GM18870 (cell line): ENCODE results near the gene TAPBP.
"Not testable (repeated sequence)": the region's sequence is repeated elsewhere in the genome, so short reads cannot be mapped to it uniquely, and the experiment has no call there.

ENCODE experiments used
- ATAC-seq: cut with Tn5 transposase; IDR thresholded peaks from one replicate; pipeline ENCODE4 v1.9.1; 2021; ENCODE audit warnings: moderate library complexity; ENCODE audit not compliant: unreplicated experiment

TAPBP gene

GRCh38 chr6:33277663-33278391 is 36.1 kb downstream of the TAPBP start:
- peak; percentile 8 for ATAC-seq

GRCh38 chr6:33276864-33277662 is 36.8 kb downstream of the TAPBP start, which contains the start of gene B3GALT4:
Gene B3GALT4 (plus strand): TSS chr6:33277123. CDS start chr6:33277420, 297 bp downstream.
- peak; percentile 37 for ATAC-seq

DNA sequence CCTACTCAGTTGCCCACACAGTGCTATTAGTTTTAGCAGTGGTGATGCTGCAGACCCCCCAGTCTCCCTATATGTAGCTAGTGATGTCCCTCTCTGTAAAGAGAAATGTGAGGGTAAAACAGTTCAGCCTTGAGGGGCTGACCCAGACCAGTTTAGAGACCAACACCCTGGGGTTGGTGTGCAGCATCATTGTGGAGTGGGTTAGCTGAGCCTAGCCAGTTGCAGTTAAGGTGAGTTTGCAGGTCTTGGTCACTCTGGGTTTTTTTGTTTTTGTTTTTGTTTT is 37.4 kb downstream of the TAPBP start:
- no peak for ATAC-seq

- not testable (repeated sequence) for ATAC-seq
These were observed 37.9 kb downstream of the TAPBP start for GRCh38 chr6:33275795-33276580.

- no peak for ATAC-seq
These were observed 39.7 kb downstream of the TAPBP start for GRCh38 chr6:33273924-33274902.

DNA sequence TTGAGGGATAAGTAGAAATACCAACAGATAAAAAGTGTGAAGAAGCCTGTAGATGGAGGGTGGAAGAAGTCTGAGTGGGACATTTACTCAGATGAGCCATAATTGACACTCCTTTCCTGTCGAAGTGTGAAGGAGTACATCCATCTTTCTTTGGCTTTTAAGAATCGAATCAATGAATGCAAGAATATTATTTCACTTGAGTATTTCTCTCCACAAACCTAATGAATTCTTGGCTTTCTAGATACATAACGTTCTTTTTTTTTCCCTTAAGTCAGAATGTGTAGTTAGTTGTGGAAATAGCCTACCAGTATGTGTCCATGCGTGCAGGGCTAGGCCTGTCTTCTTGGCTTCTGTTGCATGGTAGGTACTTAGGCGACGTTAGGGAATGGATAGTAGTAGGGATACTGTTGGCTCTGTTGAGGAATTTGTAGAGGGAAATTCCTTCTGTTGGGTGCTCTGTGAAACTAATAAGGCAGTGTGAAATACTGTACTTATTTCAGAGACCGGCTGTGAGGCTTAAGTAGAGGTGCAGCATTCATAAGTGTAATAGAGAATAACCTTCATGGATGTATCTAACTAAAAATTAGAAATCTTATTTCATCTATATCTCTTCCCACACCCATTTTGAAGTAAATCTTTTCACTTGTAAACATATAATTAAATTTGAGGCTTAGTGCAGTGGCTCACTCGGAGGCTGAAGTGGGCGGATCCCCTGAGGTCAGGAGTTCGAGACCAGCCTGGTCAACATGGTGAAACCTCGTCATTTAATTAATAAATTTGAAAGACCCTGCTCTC is 40.6 kb downstream of the TAPBP start:
- no peak for ATAC-seq

- no peak for ATAC-seq
These were observed 41.4 kb downstream of the TAPBP start for GRCh38 chr6:33272275-33273128.

DNA sequence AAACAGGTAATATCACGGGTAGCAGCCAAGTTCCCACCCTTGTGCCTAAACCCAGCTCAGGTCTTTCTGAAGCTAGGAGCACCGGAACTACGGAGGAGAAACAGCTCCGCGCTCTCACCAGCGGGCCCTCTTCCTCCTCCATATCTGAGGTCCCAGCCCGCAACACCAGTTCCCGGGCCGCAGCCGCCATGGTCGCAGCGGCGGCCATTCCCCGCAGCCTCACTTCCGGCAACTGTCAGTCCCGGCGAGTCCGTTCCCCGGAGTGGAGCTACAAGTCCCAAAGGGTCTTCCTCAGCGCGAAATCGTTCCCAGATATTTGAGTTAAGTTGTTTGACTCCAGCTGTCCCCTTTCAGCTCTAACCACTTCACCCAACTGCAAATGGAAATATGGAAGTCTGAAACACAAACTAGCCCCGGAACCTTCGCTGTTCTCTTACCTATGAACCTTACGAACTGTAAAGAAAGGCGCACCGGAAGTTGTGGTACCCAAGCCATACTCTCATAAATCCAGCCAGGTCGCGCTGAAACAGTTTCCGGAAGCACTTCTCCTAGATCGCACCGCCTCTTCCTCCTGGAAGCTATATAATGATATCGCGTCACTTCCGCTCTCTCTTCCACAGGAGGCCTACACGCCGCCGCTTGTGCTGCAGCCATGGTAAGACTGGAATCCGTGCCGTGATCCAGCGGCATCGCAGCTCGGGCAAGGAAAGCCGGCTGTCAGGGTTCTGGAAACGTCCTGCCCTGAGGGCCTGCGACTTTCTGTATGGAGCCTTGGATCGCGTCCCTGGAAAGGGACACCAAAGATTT is 42.2 kb downstream of the TAPBP start, which contains the start of the genes RPS18 and VPS52:
TSS of gene RPS18 (plus strand) at position 608 of the 807 bp plus-strand sequence. CDS start at position 653, 45 bp downstream.
TSS of gene VPS52 (minus strand) at position 409 of the 807 bp plus-strand sequence. CDS start at position 208, 201 bp downstream.
- peak; percentile 78 for ATAC-seq

DNA sequence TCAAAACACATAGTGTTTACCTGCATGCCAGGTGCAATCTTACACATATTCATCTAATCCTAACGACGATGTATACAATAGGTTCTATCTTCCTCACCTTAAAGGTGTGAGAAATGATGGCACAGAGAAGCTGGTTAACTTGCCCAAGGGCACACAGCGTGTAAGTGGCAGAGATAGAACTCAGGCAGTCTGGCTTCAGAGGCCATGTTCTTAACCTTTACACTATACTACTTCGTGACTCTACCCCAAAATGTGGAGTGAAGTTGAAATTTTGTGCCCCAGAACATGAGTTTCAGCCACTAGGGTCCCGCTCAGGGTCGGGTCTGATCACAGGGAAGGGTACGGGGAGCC is 42.8 kb downstream of the TAPBP start:
- no peak for ATAC-seq

GRCh38 chr6:33264015-33264414 is 49.9 kb downstream of the TAPBP start:
- ATAC-seq: no peak

- ATAC-seq: not testable (repeated sequence)
These were observed 51.4 kb downstream of the TAPBP start for GRCh38 chr6:33262490-33262889.

- no peak for ATAC-seq
These were observed 54.8 kb downstream of the TAPBP start for GRCh38 chr6:33259032-33259431.

- no peak for ATAC-seq
These were observed 59.3 kb downstream of the TAPBP start for GRCh38 chr6:33254591-33254990.

DNA sequence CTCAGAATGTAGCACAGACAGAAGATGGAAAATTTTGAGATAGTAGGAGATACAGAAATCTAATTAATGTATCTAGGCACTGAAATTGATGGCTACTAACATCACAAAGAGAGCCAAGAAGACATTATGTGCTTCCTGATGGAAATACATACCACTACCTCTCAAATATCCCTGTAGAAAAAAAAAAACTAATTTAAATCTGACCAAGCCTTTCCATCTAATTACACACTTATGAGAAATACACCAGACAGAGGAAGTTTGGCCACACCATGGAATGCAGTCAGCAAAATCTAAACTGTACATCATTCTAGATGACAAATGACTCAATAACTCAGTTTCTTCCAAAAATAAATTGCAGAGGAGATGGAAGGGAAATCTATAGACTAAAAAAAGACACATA is 61.1 kb downstream of the TAPBP start:
- no peak for ATAC-seq

DNA sequence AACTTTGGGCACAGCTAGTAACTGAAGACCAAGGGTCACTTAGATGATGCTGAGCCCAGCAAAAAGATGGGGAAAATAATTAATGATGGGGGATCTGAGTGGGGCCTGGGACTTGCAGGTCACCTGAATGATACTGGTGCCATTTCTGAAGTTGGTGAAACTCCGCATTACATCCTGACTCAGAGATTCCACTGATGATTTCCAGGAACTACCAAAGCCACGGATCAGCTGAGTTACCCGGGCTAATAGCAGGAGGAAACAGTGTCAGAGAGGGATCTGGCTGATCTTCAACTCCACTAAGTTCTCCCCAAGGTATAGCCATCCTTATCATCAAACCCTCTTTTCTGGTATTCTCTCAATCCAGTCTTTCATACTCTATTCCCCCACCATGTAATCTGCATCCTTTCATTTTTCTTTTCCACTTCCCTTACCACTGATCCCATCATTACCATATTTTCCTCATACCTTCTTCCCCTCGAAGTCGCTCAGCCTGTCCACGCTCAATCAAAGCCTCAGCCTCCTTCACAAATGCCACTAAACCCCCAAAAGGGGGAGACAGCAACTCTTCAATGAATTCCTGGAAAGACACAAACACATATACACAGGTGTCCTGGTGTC is 62.4 kb downstream of the TAPBP start:
- ATAC-seq: no peak

- no peak for ATAC-seq
These were observed 63.1 kb downstream of the TAPBP start for GRCh38 chr6:33250731-33251130.
